IMR-90 (cell line): Measurements from ENCODE around the gene HMGCS2. TPM values are rescaled to one million over a fixed set of nuclear protein-coding genes. Genes with fewer than 3 reads are reported as not detected.

ENCODE experiments used
- ATAC-seq: fragments of 200-7000 bp; cut with Tn5 transposase; 2 replicates; pipeline ENCODE4 v1.9.1; 2020; ENCODE audit warnings: low read depth, mild to moderate bottlenecking, moderate library complexity
- BruUV-seq: library from RNA; stranded (reverse); fragments of 400-500 nt; replicated peaks from 2 replicates; lab custom pipeline; 2021; lab: Mats Ljungman, UMichigan
- CTCF ChIA-PET: fragments of 300-600 bp; formaldehyde crosslinking; extraction: SDS; loops from one replicate; lab custom pipeline; 2021; ENCODE audit warnings: antibody characterized with exemption; lab: Yijun Ruan, JAX
- POLR2A ChIA-PET: fragments of 300-600 bp; sonication (Branson Sonifier 250); formaldehyde crosslinking; loops from one replicate; lab custom pipeline; 2022; ENCODE audit warnings: antibody characterized with exemption; ENCODE audit not compliant: unreplicated experiment; lab: Charles Lee
- DNase-seq: peaks from one replicate; pipeline ENCODE4 v3.0.0; 2013
- H2AFZ ChIP-seq: replicated peaks from 2 replicates; pipeline ENCODE3; 2013; ENCODE audit warnings: low read length, mild to moderate bottlenecking; ENCODE audit not compliant: poor library complexity
- H2AK5ac ChIP-seq: 2 replicates; pipeline ENCODE4 v1.6.1; 2013; ENCODE audit warnings: low read depth, low read length, inconsistent platforms
- H2AK9ac ChIP-seq: replicated peaks from 2 replicates; pipeline ENCODE3; 2013; ENCODE audit warnings: mild to moderate bottlenecking, low read depth, low read length, moderate library complexity; ENCODE audit not compliant: poor library complexity
- H2BK120ac ChIP-seq: 2 replicates; pipeline ENCODE4 v1.6.1; 2013; ENCODE audit warnings: low read depth, low read length, inconsistent platforms
- H2BK15ac ChIP-seq: 3 replicates; pipeline ENCODE4 v1.6.1; 2013; ENCODE audit warnings: low read depth, low read length, inconsistent platforms
- H2BK20ac ChIP-seq: 2 replicates; pipeline ENCODE4 v1.6.1; 2013; ENCODE audit warnings: low read depth, mild to moderate bottlenecking, inconsistent platforms, low read length, moderate library complexity
- H2BK5ac ChIP-seq: 2 replicates; pipeline ENCODE4 v1.6.1; 2013; ENCODE audit warnings: mild to moderate bottlenecking, low read depth, low read length, inconsistent platforms; ENCODE audit not compliant: poor library complexity, severe bottlenecking
- H3K14ac ChIP-seq: replicated peaks from 2 replicates; pipeline ENCODE4 v1.6.1; 2013; ENCODE audit warnings: low read depth, low read length, inconsistent platforms
- H3K18ac ChIP-seq: 2 replicates; pipeline ENCODE4 v1.6.1; 2013; ENCODE audit warnings: low read depth, low read length, control low read depth
- H3K23ac ChIP-seq: 2 replicates; pipeline ENCODE4 v1.6.1; 2013; ENCODE audit warnings: low read depth, low read length, inconsistent platforms
- H3K27ac ChIP-seq: 2 replicates; pipeline ENCODE4 v1.5.1; 2013; ENCODE audit warnings: mild to moderate bottlenecking, control low read depth, low read length; ENCODE audit not compliant: insufficient read depth
- H3K27me3 ChIP-seq: 2 replicates; pipeline ENCODE4 v1.6.1; 2013; ENCODE audit warnings: low read length; ENCODE audit not compliant: control insufficient read depth, insufficient read depth
- H3K36me3 ChIP-seq: 2 replicates; pipeline ENCODE4 v1.6.1; 2013; ENCODE audit warnings: low read length, mixed read lengths; ENCODE audit not compliant: control insufficient read depth, insufficient read depth
- H3K4ac ChIP-seq: 2 replicates; pipeline ENCODE4 v1.6.1; 2013; ENCODE audit warnings: low read depth, low read length, inconsistent platforms
- H3K4me1 ChIP-seq: 2 replicates; pipeline ENCODE4 v1.6.1; 2013; ENCODE audit warnings: low read length, mixed read lengths; ENCODE audit not compliant: control insufficient read depth, insufficient read depth
- H3K4me2 ChIP-seq: 2 replicates; pipeline ENCODE4 v1.6.1; 2013; ENCODE audit warnings: low read depth, mild to moderate bottlenecking, control low read depth, low read length, moderate library complexity
- H3K4me3 ChIP-seq: 2 replicates; pipeline ENCODE4 v1.5.1; 2013; ENCODE audit warnings: low read depth, mild to moderate bottlenecking, control low read depth, low read length, moderate library complexity; ENCODE audit not compliant: insufficient read depth
- H3K56ac ChIP-seq: 2 replicates; pipeline ENCODE4 v1.6.1; 2013; ENCODE audit warnings: low read length, inconsistent platforms; ENCODE audit not compliant: insufficient read depth; ENCODE audit errors: extremely low read depth
- H3K79me1 ChIP-seq, 2 experiments: 2 replicates each; pipeline ENCODE4 v1.6.1; 2013; ENCODE audit warnings: low read length in 2 of 2, inconsistent platforms in 1 of 2, low read depth in 1 of 2
- H3K9ac ChIP-seq: 2 replicates; pipeline ENCODE4 v1.6.1; 2013; ENCODE audit warnings: low read depth, low read length, control low read depth
- H3K9me1 ChIP-seq: 2 replicates; pipeline ENCODE4 v1.6.1; 2013; ENCODE audit warnings: low read length, inconsistent platforms; ENCODE audit not compliant: insufficient read depth
- H3K9me3 ChIP-seq: 2 replicates; pipeline ENCODE4 v1.6.1; 2013; ENCODE audit warnings: low read length; ENCODE audit not compliant: control insufficient read depth, insufficient read depth
- H4K20me1 ChIP-seq: 2 replicates; pipeline ENCODE4 v1.6.1; 2013; ENCODE audit warnings: low read length, inconsistent platforms; ENCODE audit not compliant: insufficient read depth
- H4K5ac ChIP-seq: 2 replicates; pipeline ENCODE4 v1.6.1; 2013; ENCODE audit warnings: mild to moderate bottlenecking, low read depth, low read length, control low read depth
- H4K8ac ChIP-seq, 2 experiments: 2 replicates each; pipeline ENCODE4 v1.6.1; 2013; ENCODE audit warnings: low read depth in 2 of 2, low read length in 2 of 2, control low read depth in 1 of 2, inconsistent platforms in 1 of 2
- H4K91ac ChIP-seq: 2 replicates; pipeline ENCODE4 v1.6.1; 2013; ENCODE audit warnings: low read depth, low read length, inconsistent platforms; ENCODE audit not compliant: insufficient read depth
- BHLHE40 ChIP-seq: fragments of 150-350 bp; IDR thresholded peaks from 2 replicates; pipeline ENCODE4 v1.6.1; 2016; ENCODE audit warnings: mild to moderate bottlenecking, low read depth, low read length
- CEBPB ChIP-seq: IDR thresholded peaks from 2 replicates; pipeline ENCODE4 v1.6.1; 2012; ENCODE audit warnings: low read depth, low read length, improper control_type of control experiment
- FOS ChIP-seq: fragments of 150-350 bp; IDR thresholded peaks from 2 replicates; pipeline ENCODE4 v1.6.1; 2016; ENCODE audit warnings: low read depth, low read length
- MAFK ChIP-seq: IDR thresholded peaks from 2 replicates; pipeline ENCODE4 v1.6.1; 2012; ENCODE audit warnings: low read depth, low read length, improper control_type of control experiment
- MAZ ChIP-seq: IDR thresholded peaks from 2 replicates; pipeline ENCODE4 v1.6.1; 2012; ENCODE audit warnings: low read depth, mild to moderate bottlenecking, low read length, improper control_type of control experiment, moderate library complexity, borderline replicate concordance
- NFE2L2 ChIP-seq: fragments of 150-350 bp; IDR thresholded peaks from 2 replicates; pipeline ENCODE4 v1.6.1; 2016; ENCODE audit warnings: low read depth, mild to moderate bottlenecking, low read length
- POLR2A ChIP-seq: IDR thresholded peaks from 2 replicates; pipeline ENCODE4 v1.6.1; 2012; ENCODE audit warnings: mild to moderate bottlenecking, low read depth, low read length
- RAD21 ChIP-seq: IDR thresholded peaks from 2 replicates; pipeline ENCODE4 v1.6.1; 2012; ENCODE audit warnings: low read length, improper control_type of control experiment
- RFX5 ChIP-seq: IDR thresholded peaks from 2 replicates; pipeline ENCODE4 v1.8.0; 2012; ENCODE audit warnings: low read depth, mild to moderate bottlenecking, low read length, moderate library complexity
- SMC3 ChIP-seq: fragments of 150-350 bp; IDR thresholded peaks from 2 replicates; pipeline ENCODE4 v1.6.1; 2016; ENCODE audit warnings: low read depth, mild to moderate bottlenecking, antibody characterized with exemption, low read length, moderate library complexity
- WGBS, 2 experiments: methylation state at CpG; one replicate each; pipeline versions ENCODE4 v1.1.5 to v1.1.7; 2013; ENCODE audit warnings: missing lambda C conversion rate in 2 of 2; ENCODE audit not compliant: insufficient read length in 1 of 2; ENCODE audit errors: extremely low coverage in 2 of 2; 5-methylcytosine and 5-hydroxymethylcytosine counted together
- dilution Hi-C: fragments of 300-500 bp; cut with HindIII; formaldehyde crosslinking; loops from one replicate; pipeline ENCODE4 v1.14.3; 2018; ENCODE audit warnings: low sequenced_read_pairs; ENCODE audit not compliant: unreplicated experiment
- in situ Hi-C: fragments of 300-500 bp; cut with MboI; formaldehyde crosslinking; loops from 3 replicates; pipeline ENCODE4 v1.14.3; 2019; ENCODE audit warnings: low sequenced_read_pairs, inconsistent platforms, mixed read lengths
- intact Hi-C: fragments of 100-400 bp; cut with micrococcal nuclease; formaldehyde crosslinking; loops from 2 replicates; pipeline ENCODE4 v1.10.0; 2022
- polyA plus RNA-seq, 3 experiments: library from polyadenylated mRNA; depleted of rRNA; stranded (reverse); fragments of >200 nt; gene quantifications; 2 replicates each; pipeline ENCODE4 v1.2.3, GENCODE V29; 2012; ENCODE audit warnings: low replicate concordance in 1 of 3
- total RNA-seq: library from RNA; depleted of rRNA; stranded (reverse); fragments of >200 nt; gene quantifications from 2 replicates; pipeline ENCODE4 v1.2.3, GENCODE V29; 2012
- TF ChIP-seq, protein P1 (sequence below): fragments of 150-350 bp; IDR thresholded peaks from 2 replicates; pipeline ENCODE4 v1.6.1; 2016; ENCODE audit warnings: low read depth, mild to moderate bottlenecking, low read length, moderate library complexity, borderline replicate concordance

Gene HMGCS2
- total and polyA plus RNA-seq, 2 of the 4 experiments (the other 2 are of a cell fraction): not detected

DNA sequence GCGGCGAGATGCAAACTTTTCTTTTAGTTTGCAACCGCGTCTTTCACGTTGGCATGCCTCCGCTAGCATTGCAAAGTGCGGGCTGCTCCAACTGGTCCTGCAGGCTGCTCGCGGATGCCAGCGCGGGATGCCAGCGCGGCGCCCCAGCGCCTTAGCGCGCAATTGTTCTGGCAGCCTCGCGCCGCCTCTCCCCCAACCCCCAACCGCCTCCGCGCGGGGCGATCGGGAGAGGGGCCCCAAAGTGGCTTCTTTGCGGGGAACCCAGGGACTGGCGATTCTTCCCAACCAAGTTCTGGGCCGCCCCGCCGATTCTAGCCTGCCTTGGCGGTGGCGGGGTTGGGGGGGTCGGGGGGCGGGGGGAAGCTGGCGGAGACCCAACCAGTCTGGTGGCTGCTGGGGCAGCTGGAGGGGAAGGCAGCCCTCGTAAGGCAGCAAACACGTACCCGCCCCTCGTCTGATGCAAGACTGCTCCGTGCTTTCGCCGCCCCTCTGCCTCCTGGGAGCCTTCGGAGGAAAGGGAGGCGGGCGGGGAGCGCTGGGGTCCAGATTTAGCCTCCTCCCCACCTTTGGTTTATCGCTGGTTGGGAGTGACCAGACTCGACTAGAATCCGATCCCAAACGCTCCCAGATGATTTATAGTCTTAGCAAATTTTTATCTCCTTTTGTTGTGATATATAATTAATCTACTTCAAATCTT, 56.2 kb downstream of the HMGCS2 start (continued):
- 0 out of 2 replicates have a peak, but pooled peaks have one; percentile 4 for TF ChIP-seq BHLHE40
- no peak for TF ChIP-seq SMC3

DNA sequence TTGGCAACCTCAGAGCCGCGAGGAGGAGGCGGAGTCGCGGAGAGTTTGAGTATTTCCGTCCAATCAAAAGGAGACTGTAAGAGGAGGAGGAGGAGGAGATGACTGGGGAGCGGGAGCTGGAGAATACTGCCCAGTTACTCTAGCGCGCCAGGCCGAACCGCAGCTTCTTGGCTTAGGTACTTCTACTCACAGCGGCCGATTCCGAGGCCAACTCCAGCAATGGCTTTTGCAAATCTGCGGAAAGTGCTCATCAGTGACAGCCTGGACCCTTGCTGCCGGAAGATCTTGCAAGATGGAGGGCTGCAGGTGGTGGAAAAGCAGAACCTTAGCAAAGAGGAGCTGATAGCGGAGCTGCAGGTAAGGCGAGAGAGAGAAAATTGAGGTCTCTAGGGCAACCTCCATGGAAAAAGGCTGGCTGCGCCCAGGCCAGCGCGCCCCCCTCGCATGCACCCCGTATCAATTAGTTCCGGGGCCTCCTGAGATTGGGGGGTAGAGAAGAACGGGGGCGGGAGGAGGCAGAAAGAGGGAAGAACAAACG, 56.8 kb downstream of the HMGCS2 start, which contains the start of gene PHGDH:
Gene PHGDH (plus strand): TSS at position 131 of the 538 bp plus-strand sequence. CDS start 89 bp downstream, at position 220.
- ChIA-PET POLR2A (no interaction called here), CTCF (interaction anchor here (0.9 kb wide), 1 partner anchor 37 kb away, joined by 3 read pairs; no protein-coding TSS in a partner anchor)
- H2AFZ ChIP-seq: peak within 1 kb of the TSS; percentile 91
- peak within 1 kb of the TSS; percentile 59 for H2BK5ac ChIP-seq
- peak within 1 kb of the TSS; percentile 95 for H3K23ac ChIP-seq
- H3K56ac ChIP-seq: peak within 1 kb of the TSS; percentile 92
- no peaks in the 10 kb centered on the region for H3K9me3 ChIP-seq
- WGBS, 2 experiments: 4% methylated on average over 3 of the region's 27 CpGs; no CpG with 5 or more reads in 1 of the 2 experiments
- H2AK5ac ChIP-seq: 0 out of 2 replicates have a peak within 1 kb of the TSS, but pooled peaks have one; percentile 72
- H3K9ac ChIP-seq: peak within 1 kb of the TSS; percentile 93
- BruUV-seq: no TSS peak
- peak within 1 kb of the TSS; percentile 7 for H4K5ac ChIP-seq
- H3K79me1 ChIP-seq: peaks cover 31 to 42% of the 10 kb centered on the region in 2 experiments
- H3K9me1 ChIP-seq: peaks cover 29% of the 10 kb centered on the region
- H3K27me3 ChIP-seq: peaks cover 11% of the 10 kb centered on the region
- peak within 1 kb of the TSS; percentile 85; the same call in 1 of the 3 replicates for H2BK15ac ChIP-seq
- H2BK120ac ChIP-seq: peak within 1 kb of the TSS; percentile 89
- peak within 1 kb of the TSS; percentile 84 for H3K14ac ChIP-seq
- peak within 1 kb of the TSS; percentile 84 for H3K27ac ChIP-seq
- H3K18ac ChIP-seq: peak within 1 kb of the TSS; percentile 67
- no peaks in the 10 kb centered on the region for H3K36me3 ChIP-seq
- H4K91ac ChIP-seq: peak within 1 kb of the TSS; percentile 96
- H3K4me3 ChIP-seq: peak within 1 kb of the TSS; percentile 78
- TF ChIP-seq CEBPB: peak; percentile 82
- no peak for TF ChIP-seq MAZ
- no peak for TF ChIP-seq RFX5
- TF ChIP-seq, protein P1, sequence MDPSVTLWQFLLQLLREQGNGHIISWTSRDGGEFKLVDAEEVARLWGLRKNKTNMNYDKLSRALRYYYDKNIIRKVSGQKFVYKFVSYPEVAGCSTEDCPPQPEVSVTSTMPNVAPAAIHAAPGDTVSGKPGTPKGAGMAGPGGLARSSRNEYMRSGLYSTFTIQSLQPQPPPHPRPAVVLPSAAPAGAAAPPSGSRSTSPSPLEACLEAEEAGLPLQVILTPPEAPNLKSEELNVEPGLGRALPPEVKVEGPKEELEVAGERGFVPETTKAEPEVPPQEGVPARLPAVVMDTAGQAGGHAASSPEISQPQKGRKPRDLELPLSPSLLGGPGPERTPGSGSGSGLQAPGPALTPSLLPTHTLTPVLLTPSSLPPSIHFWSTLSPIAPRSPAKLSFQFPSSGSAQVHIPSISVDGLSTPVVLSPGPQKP: no peak
- no peak for TF ChIP-seq RAD21
- no peak for TF ChIP-seq MAFK
- no peak for TF ChIP-seq NFE2L2
- no peak for TF ChIP-seq SMC3
- TF ChIP-seq FOS: no peak
- no peak for TF ChIP-seq BHLHE40
- TF ChIP-seq POLR2A: peak; percentile 87
- DNase-seq (peak; percentile 90), ATAC-seq (peak; percentile 79)
- peak within 1 kb of the TSS; percentile 82 for H3K4me2 ChIP-seq
- H4K20me1 ChIP-seq: peaks cover 34% of the 10 kb centered on the region
- H2BK20ac ChIP-seq: peak within 1 kb of the TSS; percentile 78; the same call in 1 of the 2 replicates
- intact Hi-C loops (loop anchor here (5.0 kb wide), 2 partner anchors 65 to 1785 kb away; partner anchors contain the start of genes GDAP2, WDR3 and ZNF697), in situ Hi-C loops (no loop called here), dilution Hi-C loops (no loop called here)
- H4K8ac ChIP-seq: peak within 1 kb of the TSS; percentile 82 to 90
- H3K4ac ChIP-seq: peak within 1 kb of the TSS; percentile 97
- peaks cover 19% of the 10 kb centered on the region for H3K4me1 ChIP-seq
- H2AK9ac ChIP-seq: peak within 1 kb of the TSS; percentile 84
